Endodermal cell (in vitro differentiated cells): ENCODE results near the gene ENTPD2. TPM values are rescaled to one million over a fixed set of nuclear protein-coding genes. Genes with fewer than 3 reads are reported as not detected.

Experiments used
- DNase-seq: peaks from one replicate; pipeline ENCODE4 v3.0.0-alpha.2; 2017
- H3K27ac ChIP-seq: 2 replicates; pipeline ENCODE4 v1.5.1; 2013; ENCODE audit warnings: mild to moderate bottlenecking, low read depth, low read length, moderate library complexity
- H3K27me3 ChIP-seq: 2 replicates; pipeline ENCODE4 v1.6.1; 2013; ENCODE audit warnings: mild to moderate bottlenecking, low read length, moderate library complexity; ENCODE audit not compliant: insufficient read depth, control insufficient read depth, poor library complexity, severe bottlenecking
- H3K36me3 ChIP-seq: 2 replicates; pipeline ENCODE4 v1.7.0; 2013; ENCODE audit warnings: mild to moderate bottlenecking, low read length, moderate library complexity; ENCODE audit not compliant: control insufficient read depth, insufficient read depth
- H3K4me1 ChIP-seq: one replicate; pipeline ENCODE4 v1.7.0; 2013; ENCODE audit warnings: low read length; ENCODE audit not compliant: control insufficient read depth, insufficient read depth
- H3K4me3 ChIP-seq: 2 replicates; pipeline ENCODE4 v1.5.1; 2013; ENCODE audit warnings: mild to moderate bottlenecking, low read length, moderate library complexity
- H3K9ac ChIP-seq: 2 replicates; pipeline ENCODE4 v1.6.1; 2013; ENCODE audit warnings: mild to moderate bottlenecking, low read length, moderate library complexity; ENCODE audit not compliant: poor library complexity, severe bottlenecking; ENCODE audit errors: extremely low read depth
- H3K9me3 ChIP-seq: 2 replicates; pipeline ENCODE4 v1.6.1; 2013; ENCODE audit warnings: mild to moderate bottlenecking, low read length, moderate library complexity; ENCODE audit not compliant: control insufficient read depth
- H3K27ac Mint-ChIP-seq: 2 replicates; pipeline ENCODE4 v1.8.0; 2020; ENCODE audit warnings: mixed read lengths
- H3K27me3 Mint-ChIP-seq: 2 replicates; pipeline ENCODE4 v1.8.0; 2021; ENCODE audit warnings: mild to moderate bottlenecking, mixed read lengths; ENCODE audit not compliant: insufficient read depth
- H3K36me3 Mint-ChIP-seq: 2 replicates; pipeline ENCODE4 v1.8.0; 2020; ENCODE audit warnings: low read depth, mixed read lengths
- H3K4me1 Mint-ChIP-seq: 2 replicates; pipeline ENCODE4 v1.8.0; 2020; ENCODE audit warnings: mixed read lengths
- H3K4me3 Mint-ChIP-seq: 2 replicates; pipeline ENCODE4 v1.8.0; 2020; ENCODE audit warnings: mild to moderate bottlenecking, moderate library complexity, mixed read lengths
- H3K9me3 Mint-ChIP-seq: 2 replicates; pipeline ENCODE4 v1.8.0; 2020; ENCODE audit warnings: mild to moderate bottlenecking, mixed read lengths
- WGBS, 2 experiments: methylation state at CpG; one replicate each; pipeline versions ENCODE4 v1.1.5 to v1.1.7; 2013; ENCODE audit warnings: missing lambda C conversion rate in 2 of 2, mixed read lengths in 1 of 2; ENCODE audit not compliant: insufficient coverage in 1 of 2, insufficient read length in 1 of 2; 5-methylcytosine and 5-hydroxymethylcytosine counted together
- total RNA-seq, 2 donors: library from RNA; stranded (reverse); fragmentation: NEBNext Ultra II Directional in 1 of 2; extraction: Animal tissue kit (Norgen Biotek cat#: 25700) in 1 of 2; gene quantifications; 2 replicates in 1 of 2; 3 replicates in 1 of 2; pipeline ENCODE4 v1.2.1, GENCODE V29; 2021
- TF ChIP-seq, protein P1 (sequence below): fragments of 200-600 bp; sonication (generic); conservative IDR thresholded peaks from 2 replicates; pipeline ENCODE4 v1.5.0; 2021; ENCODE audit warnings: antibody characterized with exemption, mild to moderate bottlenecking

The ENTPD2 gene
- total RNA-seq, 2 donors from 2014 or later, result 1.2 to 2.4 TPM

DNA sequence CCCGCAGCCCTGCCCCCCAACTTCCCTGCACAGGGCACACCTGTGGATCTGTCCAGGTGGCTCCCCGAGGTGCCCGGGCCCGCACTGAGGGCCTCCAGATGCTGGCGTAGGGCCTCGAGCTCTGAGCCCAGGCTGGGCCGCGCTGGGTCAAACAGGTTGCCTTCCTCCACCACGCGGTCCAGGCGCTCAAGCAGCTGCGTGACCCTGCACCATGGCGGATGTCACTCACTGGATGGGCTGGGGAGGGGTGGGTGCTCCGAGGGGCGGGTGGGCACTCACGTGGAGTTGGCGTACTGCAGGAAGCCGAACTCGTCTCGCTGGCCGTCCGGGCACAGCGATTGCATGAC lies 31.2 kb downstream of the ENTPD2 start:
- Histone ChIP-seq H3K9ac (no peak overlapping the region), H3K27ac (no peak overlapping the region), H3K4me3 (no peak overlapping the region), H3K27me3 (peaks cover 8% of the 10 kb centered on the region), H3K4me1 (no peaks in the 10 kb centered on the region), H3K9me3 (no peaks in the 10 kb centered on the region), H3K36me3 (no peaks in the 10 kb centered on the region)
- WGBS, 2 experiments, result 94 to 95% methylated on average over 23 of the region's 23 CpGs
- Mint-ChIP-seq H3K4me1 (no peaks in the 10 kb centered on the region), H3K36me3 (no peaks in the 10 kb centered on the region), H3K27me3 (peaks cover 6% of the 10 kb centered on the region), H3K9me3 (no peaks in the 10 kb centered on the region), H3K4me3 (no peak overlapping the region), H3K27ac (no peak overlapping the region)
- TF ChIP-seq, protein P1, sequence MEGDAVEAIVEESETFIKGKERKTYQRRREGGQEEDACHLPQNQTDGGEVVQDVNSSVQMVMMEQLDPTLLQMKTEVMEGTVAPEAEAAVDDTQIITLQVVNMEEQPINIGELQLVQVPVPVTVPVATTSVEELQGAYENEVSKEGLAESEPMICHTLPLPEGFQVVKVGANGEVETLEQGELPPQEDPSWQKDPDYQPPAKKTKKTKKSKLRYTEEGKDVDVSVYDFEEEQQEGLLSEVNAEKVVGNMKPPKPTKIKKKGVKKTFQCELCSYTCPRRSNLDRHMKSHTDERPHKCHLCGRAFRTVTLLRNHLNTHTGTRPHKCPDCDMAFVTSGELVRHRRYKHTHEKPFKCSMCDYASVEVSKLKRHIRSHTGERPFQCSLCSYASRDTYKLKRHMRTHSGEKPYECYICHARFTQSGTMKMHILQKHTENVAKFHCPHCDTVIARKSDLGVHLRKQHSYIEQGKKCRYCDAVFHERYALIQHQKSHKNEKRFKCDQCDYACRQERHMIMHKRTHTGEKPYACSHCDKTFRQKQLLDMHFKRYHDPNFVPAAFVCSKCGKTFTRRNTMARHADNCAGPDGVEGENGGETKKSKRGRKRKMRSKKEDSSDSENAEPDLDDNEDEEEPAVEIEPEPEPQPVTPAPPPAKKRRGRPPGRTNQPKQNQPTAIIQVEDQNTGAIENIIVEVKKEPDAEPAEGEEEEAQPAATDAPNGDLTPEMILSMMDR, result no peak
- no peak for DNase-seq

DNA sequence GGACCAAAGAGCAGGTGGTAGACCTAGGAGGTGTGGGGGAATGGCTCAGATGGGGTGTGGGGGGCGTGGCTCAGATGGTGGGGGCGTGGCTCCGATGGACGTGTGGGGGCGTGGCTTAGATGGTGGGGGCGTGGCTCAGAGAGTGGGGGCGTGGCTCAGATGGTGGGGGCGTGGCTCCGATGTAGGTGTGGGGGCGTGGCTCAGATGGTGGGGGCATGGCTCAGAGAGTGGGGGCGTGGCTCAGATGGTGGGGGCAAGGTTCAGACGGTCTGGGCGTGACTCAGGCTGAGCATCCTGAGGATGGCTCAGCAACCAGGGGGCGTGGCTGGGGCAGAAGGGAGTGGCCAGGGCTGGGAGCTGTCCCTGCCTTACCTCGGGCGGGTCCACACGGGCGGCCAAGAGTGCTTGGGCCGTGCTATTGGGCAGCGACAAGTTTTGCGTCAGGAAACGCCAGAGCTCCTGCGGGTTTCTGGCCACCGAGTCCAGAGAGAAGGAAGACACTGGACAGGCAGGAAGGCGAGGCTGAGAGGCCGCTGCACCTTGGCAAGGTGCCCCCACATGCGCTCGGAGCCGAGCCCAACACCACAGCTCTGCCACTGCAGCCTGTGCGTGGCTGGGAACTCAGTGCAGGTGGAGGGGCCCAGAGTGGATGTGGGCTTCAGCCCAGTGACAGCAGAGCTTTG lies 31.7 kb downstream of the ENTPD2 start:
- no peak overlapping the region for H3K4me3 Mint-ChIP-seq

DNA sequence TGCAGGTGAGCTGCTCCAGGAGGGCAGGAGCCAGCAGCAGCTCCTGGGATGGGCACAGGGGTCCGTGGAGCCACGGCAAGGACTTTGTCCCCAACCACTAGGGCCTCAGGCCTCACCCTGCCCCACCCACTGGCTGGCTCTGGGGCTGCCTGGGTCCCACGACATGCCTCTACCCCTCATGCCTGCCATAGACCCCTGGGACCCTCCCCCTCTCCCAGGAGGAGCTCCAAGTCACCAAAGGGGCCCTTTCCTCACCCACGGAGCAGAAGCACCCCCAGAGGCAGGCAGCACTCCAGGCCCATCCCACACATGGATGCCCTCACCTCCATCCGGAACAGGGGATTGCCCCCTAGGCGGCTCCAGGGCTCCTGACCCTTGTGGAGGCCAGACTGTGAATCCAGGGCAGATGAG lies 32.3 kb downstream of the ENTPD2 start:
- Histone ChIP-seq H3K9ac (no peak overlapping the region), H3K27ac (no peak overlapping the region), H3K9me3 (no peaks in the 10 kb centered on the region), H3K27me3 (no peaks in the 10 kb centered on the region), H3K4me3 (no peak overlapping the region), H3K4me1 (no peaks in the 10 kb centered on the region), H3K36me3 (no peaks in the 10 kb centered on the region)
- 90 to 91% methylated on average over 2 to 6 of the region's 6 CpGs for WGBS, 2 experiments
- H3K4me1 Mint-ChIP-seq, result no peaks in the 10 kb centered on the region
- TF ChIP-seq, protein P1, result no peak
- H3K9me3 Mint-ChIP-seq, result no peaks in the 10 kb centered on the region
- DNase-seq, result no peak
- H3K27me3 Mint-ChIP-seq, result peaks cover 1% of the 10 kb centered on the region
- peaks cover 5% of the 10 kb centered on the region for H3K36me3 Mint-ChIP-seq
- H3K4me3 Mint-ChIP-seq, result no peak overlapping the region
- no peak overlapping the region for H3K27ac Mint-ChIP-seq

More for the DNA sequence above, 31.7 kb downstream of the ENTPD2 start:
- H3K27ac ChIP-seq, result no peak overlapping the region
- no peak overlapping the region for H3K4me3 ChIP-seq
- H3K36me3 ChIP-seq, result no peaks in the 10 kb centered on the region
- Mint-ChIP-seq H3K4me1 (no peaks in the 10 kb centered on the region), H3K36me3 (peaks cover under 1% of the 10 kb centered on the region), H3K27me3 (peaks cover 3% of the 10 kb centered on the region), H3K27ac (no peak overlapping the region), H3K9me3 (no peaks in the 10 kb centered on the region)
- H3K4me1 ChIP-seq, result no peaks in the 10 kb centered on the region
- peak; percentile 96 for DNase-seq
- TF ChIP-seq, protein P1, result no peak
- H3K27me3 ChIP-seq, result peaks cover 4% of the 10 kb centered on the region
- H3K9ac ChIP-seq, result no peak overlapping the region
- H3K9me3 ChIP-seq, result no peaks in the 10 kb centered on the region
- WGBS, 2 experiments, result 67 to 88% methylated on average over 19 to 26 of the region's 30 CpGs
